NCI-H2227 (cell line): ENCODE data around the gene MYBBP1A.

Experiments
- DNase-seq: peaks from one replicate; lab custom pipeline; 2025; ENCODE audit not compliant: unreplicated experiment; lab: John Stamatoyannopoulos, UW

MYBBP1A gene

GRCh38 chr17:4572131-4572530 is 16.9 kb upstream of the MYBBP1A start:
- DNase-seq: no peak

DNA sequence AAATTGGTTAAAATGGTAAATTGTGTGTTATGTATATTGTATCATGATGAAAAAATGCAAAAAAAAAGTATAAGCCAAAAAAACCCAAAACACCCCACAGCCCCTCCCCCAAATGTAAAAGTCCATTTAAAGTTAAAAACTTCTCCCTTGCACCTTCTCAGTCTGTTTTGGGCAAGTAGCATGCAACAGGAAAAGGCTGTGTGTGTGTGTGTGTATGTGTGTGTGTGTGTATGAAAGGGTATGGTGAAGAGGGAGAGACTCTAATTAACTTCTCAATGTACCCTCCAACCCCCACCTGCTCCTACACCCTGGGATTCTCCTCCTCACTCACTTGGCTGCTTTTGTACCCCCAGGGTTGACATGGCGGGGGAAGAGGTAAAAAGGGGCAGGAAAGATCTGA is 14.4 kb upstream of the MYBBP1A start:
- no peak for DNase-seq

- DNase-seq: peak; percentile 68
These were observed 11.6 kb upstream of the MYBBP1A start for GRCh38 chr17:4566785-4567184.

DNA sequence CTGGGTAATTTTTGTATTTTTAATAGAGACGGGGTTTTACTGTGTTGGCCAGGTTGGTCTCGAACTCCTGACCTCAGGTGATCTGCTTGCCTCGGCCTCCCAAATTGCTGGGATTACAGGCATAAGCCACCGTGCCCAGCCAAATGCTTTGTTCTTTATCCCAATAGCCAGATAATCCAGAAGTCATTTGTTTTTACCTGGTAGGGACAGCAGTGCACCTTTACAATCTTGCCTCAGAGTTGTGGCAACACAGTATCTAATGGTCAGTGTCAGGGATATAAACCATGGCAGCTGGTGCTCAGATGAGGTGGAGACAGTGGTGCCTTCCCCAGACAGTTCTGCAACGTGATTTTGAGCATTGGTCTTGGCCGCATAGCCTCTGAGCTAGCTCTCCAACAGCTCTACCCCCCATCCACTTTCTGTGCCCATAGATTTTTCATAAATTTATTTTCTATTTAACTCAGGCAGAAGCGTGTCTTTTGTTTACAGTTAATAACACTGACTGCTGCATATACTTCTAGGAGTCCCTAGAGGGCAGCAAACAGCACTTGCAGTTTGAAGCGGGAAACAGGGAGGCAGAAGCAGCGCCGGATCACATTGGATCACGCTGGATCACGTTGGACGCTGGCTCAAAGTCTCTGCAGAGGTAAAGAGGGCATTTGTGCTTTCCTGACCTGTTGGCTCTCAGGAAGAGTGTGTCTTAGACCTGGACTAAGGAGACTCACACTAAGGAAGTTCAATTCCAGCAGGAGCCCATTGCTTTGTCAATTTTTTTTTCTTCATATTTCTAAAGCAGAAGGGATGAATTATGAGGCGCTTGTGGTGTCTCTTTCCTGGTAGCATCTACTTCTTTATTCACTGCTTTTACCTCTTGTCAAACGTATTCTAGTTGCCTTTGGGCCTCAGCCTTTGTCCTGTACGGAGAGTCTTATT is 10.3 kb upstream of the MYBBP1A start:
- peak; percentile 78 for DNase-seq

GRCh38 chr17:4562015-4562969 is 7.1 kb upstream of the MYBBP1A start:
- DNase-seq: no peak

GRCh38 chr17:4560837-4561256 is 5.7 kb upstream of the MYBBP1A start:
- no peak for DNase-seq

DNA sequence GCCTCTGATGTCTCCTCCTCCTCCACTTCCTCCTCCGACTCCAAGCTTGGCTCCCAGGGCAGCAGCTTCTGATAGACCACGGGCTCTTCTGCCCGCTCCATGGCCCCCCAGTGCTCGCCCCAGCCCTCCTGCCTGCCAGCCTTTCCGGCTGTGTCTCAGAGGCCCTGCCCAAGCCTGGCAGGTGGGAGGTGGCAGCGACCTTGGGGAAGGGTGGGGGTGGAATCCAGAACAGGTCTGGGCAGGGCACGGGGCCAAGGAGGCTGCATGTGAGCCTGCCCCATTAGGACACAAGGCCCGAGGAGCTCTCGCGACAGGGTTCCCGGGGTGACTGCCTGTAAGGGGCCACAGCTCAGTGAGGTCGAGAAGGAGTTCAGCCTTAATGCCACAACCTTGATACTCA is 5.2 kb upstream of the MYBBP1A start, which contains the start of gene GGT6:
Gene GGT6 (minus strand): TSS at position 157 of the 400 bp plus-strand sequence. CDS start 56 bp downstream, at position 101.
- no peak for DNase-seq

DNA sequence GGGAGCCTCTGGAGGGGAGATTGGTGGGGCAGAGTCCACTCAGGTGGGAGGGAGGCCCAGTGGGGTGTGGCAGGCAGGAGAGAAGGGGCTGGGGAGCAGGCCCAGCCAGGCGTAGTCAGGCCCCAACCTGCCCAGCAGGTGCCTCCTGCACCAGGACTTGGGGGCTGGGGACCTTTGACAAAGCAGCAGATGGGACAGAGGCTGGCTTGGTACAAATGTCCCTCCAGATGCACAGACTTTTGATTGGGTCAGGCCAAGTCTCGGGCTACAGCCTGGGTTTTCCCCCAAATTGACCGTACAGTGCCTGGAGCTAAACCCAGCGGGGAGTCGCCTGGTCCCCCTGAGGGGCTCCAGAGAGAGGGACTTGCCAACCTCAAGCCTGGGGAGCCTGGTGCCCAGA is 4.8 kb upstream of the MYBBP1A start:
- no peak for DNase-seq

DNA sequence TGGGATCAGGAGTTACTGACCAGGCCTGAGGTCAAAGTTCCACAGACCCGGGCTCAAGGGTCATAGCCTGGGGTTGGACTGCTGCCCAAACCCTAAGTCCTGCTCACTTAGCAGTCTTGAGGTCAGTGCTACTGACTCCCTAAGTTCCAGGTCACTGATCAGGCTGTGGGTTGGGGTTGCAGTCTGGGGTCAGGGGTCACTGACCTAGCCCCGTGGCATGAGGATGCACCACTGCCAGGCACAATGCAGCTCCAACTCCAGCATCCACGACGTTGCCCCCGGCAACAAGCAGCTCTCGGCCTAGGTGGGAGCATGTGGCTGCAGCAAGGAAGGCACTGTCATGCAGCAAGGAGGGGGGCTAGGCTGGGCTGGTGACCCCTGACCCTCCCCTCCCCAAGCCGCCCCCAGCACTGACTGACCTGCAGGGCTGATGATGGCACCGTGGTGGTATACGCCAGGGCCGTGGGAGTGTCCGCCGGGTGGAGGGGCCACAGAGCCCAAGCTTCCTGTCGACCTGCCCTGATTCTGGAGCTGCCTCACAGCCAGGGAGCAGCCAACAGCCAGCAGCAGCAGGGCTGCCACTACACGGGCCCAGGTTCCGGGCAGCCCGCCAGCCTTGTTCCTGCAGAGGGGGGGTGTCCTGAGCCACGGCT is 4.1 kb upstream of the MYBBP1A start:
- DNase-seq: no peak

- no peak for DNase-seq
These were observed 3.3 kb upstream of the MYBBP1A start for GRCh38 chr17:4558347-4558971.

GRCh38 chr17:4557626-4558346 is 2.6 kb upstream of the MYBBP1A start:
- no peak for DNase-seq

DNA sequence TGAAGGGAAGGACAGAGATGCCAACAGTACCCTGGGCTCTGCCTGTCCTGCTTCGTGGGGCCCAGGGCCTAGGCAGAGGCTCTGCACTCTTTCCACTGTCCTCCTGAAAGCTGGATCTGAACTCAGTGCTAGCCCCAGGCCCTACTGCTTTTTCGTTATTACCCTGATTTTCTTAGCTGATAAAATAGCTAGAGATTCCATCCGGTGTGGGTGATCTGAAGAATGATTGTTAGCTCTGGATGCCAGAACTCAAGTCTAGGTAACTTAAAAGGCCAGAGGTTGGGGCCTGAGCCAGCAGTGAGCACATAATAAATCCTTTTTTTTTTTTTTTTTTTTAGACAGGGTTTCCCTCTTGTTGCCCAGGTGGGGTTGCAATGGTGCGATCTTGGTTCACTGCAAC is 1.8 kb upstream of the MYBBP1A start:
- no peak for DNase-seq

DNA sequence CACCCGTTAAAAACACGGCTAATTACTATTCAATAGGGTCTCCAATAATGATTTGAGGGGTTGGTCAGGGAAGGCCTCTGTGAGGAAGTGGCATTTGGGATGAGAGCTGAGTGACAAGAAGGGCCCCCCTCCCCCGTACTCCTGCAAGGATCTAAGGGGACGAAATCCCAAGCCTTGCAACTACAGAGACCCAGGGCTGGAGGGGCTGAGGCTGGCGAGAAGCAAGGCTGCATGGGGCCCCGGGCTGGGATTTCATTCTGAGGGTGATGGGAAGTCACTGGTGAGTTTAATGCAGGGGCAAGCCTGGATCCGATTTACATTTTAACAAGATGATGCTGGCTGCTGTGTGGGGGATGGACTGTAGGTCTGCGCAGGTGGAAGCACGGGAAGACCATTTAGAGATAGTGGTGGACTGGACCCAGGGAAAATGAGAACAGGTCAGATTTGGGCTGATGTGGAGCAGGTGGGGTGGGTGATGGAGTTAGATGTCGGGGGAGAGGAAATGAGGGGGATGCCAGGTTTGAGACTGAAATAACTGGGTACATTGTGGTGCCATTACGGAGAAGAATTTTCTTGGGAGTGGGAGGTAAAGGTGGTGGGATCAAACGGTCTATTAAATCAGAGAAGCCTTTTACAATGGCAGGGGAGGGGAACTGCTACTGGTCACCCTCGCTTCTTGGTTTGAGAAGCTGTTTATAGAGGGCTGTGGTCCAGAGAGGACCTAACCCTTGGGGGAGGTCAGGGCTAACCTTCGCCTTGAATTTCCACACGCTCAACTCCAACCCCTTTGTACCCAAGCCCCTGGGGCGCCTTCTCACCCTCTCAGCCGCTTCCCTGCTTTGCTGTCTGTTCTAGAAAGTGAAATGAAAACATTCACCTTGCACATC is 932 bp upstream of the MYBBP1A start:
- DNase-seq: peak; percentile 45

DNA sequence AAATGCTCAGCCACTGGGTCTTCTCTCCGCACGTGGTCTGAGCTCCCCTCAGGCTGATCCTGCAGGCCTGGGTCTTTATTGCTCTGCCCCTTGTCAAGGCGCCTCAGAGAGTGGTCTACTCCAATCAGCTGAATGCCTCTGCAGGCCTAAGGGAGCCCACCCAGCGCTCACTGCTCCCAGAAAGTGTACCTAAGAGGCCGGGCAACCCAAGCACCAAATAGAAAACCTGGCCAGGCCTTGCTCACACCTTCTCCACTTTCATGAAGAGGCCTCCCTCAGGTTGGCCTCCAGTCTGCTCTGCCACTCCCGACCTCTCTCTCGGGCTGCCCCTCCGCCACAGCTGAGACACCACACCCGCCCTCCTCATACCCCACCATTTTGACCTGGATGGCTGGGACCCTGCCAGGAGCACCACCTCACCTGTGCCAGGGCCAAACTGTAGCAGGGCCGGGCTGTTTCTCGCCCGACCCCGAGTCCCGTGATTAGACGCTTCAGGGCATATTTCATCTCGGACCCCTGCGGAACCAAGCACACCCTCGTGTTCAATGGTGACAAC is 665 bp downstream of the MYBBP1A start:
- DNase-seq: no peak

- DNase-seq: no peak
These were observed 1.5 kb downstream of the MYBBP1A start for GRCh38 chr17:4553669-4554068.

DNA sequence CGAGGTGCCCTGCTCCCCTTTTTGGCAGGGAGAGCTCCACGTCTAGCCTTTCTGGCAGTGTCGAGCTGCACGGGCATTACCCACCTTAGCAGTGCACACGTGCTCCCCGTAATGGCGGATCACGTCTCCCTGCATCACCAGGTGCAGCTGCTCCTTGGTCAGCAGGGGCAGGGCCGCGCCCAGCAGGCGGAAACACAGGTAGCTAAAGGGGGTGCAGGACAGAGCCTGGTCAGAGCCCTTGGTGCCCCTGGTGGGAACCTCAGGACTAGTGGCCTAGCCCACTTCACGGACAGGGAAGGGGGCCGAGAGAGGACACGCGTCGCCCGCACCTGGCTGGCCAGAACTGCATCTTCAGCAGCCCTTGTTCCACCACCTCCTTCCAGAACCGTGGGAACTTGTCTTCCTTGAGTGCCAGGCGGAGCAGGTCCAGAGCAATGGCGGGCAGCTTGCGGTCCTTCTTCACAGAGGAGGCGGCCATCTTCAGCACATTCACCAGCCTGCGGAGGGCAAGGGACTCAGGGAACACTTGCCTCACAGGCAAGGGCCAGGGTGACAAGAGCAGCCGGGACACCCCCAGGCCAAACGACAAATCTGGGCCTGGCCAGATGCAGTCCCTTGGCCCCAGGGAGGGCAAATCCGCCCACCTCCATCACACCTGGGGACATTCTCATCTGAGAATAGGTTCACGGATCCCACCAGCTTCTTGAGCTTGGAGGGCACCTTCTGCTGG is 3.2 kb downstream of the MYBBP1A start:
- no peak for DNase-seq

DNA sequence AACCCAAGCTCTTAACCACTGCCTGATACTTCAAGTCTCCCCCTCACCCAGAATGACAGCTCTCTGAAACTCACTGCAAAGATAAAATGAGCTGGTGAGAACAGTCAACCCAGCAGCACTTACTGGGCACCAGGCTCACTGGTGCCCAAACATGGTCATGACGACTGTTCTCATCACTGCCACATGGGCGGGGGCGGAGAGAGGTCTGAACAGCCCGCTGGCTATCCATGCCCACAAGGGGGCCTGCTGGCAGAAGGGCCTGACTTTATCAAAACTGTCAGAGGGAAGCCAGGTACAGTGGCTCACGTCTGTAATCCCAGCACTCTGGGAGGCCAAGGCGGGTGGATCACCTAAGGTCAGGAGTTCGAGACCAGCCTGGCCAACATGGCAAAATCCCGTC is 4.0 kb downstream of the MYBBP1A start:
- no peak for DNase-seq

DNA sequence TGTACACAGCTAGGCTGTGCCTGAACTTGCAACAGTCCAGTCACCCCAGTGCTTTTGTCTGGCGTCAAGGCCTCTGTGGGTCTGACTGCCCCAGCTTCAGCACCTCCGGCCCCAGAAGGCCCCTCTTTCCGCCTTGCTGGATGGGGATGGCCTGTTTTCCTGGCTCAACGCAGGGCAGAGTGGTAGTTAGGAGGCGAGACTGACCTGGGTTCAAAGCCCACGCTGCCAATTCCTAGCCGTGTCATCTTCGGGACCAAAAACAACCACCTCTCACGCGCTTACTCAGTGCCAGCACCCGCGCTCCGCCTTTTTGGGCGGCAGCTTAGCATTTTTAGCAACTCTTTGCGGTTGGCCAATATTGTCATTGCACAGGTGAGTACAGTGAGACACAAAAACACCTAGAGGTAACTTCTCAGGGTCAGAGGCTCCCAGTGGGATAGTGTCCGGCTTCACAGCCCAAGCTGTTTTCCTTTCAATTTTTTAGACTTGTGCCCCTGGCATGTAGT is 4.6 kb downstream of the MYBBP1A start:
- no peak for DNase-seq
